ENCODE results near the gene RIPK1.
"Not testable (repeated sequence)": the region's sequence is repeated elsewhere in the genome, so short reads cannot be mapped to it uniquely, and the experiment has no call there.

DNA sequence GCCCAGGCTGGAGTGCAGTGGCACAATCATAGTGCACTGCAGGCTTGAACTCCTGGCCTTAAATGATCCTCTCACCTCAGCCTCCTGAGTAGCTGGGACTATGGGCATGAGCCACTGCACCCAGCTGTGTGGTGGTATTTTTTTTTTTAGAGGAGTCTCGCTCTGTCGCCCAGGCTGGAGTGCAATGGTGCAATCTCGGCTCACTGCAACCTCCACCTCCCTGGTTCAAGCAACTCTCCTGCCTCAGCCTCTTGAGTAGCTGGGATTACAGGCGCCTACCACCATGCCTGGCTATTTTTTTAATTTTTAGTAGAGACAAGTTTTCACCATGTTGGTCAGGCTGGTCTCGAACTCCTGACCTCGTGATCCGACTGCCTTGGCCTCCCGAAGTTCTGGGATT, 10.7 kb downstream of the RIPK1 start:
- TF ChIP-seq POLR2A (IDR thresholded peaks at IDR 0.05), result not testable (repeated sequence)
- TF ChIP-seq, protein P1, sequence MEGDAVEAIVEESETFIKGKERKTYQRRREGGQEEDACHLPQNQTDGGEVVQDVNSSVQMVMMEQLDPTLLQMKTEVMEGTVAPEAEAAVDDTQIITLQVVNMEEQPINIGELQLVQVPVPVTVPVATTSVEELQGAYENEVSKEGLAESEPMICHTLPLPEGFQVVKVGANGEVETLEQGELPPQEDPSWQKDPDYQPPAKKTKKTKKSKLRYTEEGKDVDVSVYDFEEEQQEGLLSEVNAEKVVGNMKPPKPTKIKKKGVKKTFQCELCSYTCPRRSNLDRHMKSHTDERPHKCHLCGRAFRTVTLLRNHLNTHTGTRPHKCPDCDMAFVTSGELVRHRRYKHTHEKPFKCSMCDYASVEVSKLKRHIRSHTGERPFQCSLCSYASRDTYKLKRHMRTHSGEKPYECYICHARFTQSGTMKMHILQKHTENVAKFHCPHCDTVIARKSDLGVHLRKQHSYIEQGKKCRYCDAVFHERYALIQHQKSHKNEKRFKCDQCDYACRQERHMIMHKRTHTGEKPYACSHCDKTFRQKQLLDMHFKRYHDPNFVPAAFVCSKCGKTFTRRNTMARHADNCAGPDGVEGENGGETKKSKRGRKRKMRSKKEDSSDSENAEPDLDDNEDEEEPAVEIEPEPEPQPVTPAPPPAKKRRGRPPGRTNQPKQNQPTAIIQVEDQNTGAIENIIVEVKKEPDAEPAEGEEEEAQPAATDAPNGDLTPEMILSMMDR (IDR thresholded peaks at IDR 0.05), result not testable (repeated sequence)

Measured in thyroid gland (tissue), 4 donors.